HG03575 (cell line): Measurements from ENCODE around the gene TMEM145.

ENCODE experiments used
- ATAC-seq: cut with Tn5 transposase; IDR thresholded peaks from one replicate; pipeline ENCODE4 v1.9.1; 2021; ENCODE audit not compliant: unreplicated experiment, insufficient number of reproducible peaks, low FRiP score; ENCODE audit errors: extremely low read depth

The TMEM145 gene

DNA sequence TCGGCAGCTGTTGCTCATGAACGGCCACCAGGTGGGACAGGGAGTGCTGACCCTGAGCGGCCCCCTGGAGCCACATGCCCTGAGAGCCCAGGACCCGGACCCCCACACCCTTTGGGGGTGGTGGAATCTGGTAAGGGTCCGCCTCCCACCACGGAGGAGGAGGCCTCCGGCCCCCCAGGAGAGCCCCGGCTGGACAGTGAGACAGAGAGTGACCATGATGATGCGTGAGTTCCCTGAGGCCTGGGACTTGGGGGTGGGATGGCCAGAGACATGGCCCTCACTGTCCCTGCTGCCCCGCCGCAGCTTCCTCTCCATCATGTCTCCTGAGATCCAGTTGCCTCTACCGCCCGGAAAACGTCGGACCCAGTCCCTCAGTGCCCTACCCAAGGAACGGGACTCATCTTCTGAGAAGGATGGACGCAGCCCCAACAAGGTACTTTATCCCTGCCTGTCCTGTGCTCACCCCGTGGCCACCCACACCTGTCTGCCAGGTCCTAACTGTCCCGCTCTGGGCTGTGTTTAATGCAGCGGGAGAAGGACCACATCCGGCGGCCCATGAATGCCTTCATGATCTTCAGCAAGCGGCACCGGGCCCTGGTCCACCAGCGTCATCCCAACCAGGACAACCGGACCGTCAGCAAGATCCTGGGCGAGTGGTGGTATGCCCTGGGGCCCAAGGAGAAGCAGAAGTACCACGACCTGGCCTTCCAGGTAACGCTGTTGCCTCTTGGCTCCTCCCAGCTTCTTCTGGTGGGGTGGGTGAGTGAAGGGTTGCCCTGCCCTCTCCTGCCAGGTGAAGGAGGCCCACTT, 25.9 kb upstream of the TMEM145 start:
- no peak for ATAC-seq

- ATAC-seq = no peak
Observed at GRCh38 chr19:42287827-42288107, 25.3 kb upstream of the TMEM145 start.

GRCh38 chr19:42288387-42288786, 24.7 kb upstream of the TMEM145 start:
- no peak for ATAC-seq

- no peak for ATAC-seq
Observed at GRCh38 chr19:42288881-42289555, 24.1 kb upstream of the TMEM145 start.

- ATAC-seq = no peak
Observed at GRCh38 chr19:42289556-42290041, 23.5 kb upstream of the TMEM145 start.

- no peak for ATAC-seq
Observed at GRCh38 chr19:42290136-42290522, 23.0 kb upstream of the TMEM145 start.

DNA sequence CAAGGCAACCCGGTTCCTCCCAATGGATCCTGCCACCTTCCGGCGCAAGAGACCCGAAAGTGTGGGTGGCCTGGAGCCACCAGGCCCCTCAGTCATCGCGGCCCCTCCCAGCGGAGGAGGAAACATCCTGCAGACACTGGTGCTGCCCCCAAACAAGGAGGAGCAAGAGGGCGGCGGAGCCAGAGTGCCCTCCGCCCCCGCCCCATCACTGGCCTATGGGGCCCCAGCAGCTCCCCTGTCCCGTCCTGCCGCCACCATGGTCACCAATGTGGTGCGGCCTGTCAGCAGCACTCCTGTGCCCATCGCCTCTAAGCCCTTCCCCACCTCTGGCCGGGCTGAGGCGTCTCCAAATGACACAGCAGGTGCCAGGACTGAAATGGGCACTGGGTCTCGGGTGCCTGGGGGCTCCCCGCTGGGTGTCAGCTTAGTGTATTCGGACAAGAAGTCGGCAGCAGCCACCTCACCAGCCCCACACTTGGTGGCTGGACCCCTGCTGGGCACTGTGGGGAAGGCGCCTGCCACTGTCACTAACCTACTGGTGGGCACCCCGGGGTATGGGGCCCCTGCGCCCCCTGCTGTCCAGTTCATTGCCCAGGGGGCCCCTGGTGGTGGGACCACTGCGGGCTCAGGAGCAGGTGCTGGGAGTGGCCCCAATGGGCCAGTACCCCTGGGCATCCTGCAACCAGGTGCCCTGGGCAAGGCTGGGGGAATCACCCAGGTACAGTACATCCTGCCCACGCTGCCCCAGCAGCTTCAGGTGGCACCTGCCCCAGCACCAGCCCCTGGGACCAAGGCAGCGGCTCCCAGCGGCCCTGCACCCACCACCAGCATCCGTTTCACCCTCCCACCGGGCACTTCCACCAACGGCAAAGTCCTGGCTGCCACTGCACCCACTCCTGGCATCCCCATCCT, 22.3 kb upstream of the TMEM145 start:
- ATAC-seq = no peak

DNA sequence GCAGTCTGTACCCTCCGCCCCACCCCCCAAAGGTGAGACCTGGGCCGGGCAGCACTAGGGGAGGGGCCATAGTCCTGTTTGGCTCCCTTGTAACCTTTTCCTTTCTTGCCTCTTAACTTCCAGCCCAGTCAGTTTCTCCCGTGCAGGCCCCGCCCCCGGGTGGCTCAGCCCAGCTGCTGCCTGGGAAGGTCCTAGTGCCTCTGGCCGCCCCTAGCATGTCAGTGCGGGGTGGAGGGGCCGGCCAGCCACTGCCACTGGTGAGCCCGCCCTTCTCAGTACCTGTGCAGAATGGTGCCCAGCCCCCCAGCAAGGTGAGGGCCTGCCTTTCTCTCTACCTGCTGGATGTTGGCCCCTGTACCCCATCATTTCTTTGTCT, 21.7 kb upstream of the TMEM145 start:
- ATAC-seq = no peak

DNA sequence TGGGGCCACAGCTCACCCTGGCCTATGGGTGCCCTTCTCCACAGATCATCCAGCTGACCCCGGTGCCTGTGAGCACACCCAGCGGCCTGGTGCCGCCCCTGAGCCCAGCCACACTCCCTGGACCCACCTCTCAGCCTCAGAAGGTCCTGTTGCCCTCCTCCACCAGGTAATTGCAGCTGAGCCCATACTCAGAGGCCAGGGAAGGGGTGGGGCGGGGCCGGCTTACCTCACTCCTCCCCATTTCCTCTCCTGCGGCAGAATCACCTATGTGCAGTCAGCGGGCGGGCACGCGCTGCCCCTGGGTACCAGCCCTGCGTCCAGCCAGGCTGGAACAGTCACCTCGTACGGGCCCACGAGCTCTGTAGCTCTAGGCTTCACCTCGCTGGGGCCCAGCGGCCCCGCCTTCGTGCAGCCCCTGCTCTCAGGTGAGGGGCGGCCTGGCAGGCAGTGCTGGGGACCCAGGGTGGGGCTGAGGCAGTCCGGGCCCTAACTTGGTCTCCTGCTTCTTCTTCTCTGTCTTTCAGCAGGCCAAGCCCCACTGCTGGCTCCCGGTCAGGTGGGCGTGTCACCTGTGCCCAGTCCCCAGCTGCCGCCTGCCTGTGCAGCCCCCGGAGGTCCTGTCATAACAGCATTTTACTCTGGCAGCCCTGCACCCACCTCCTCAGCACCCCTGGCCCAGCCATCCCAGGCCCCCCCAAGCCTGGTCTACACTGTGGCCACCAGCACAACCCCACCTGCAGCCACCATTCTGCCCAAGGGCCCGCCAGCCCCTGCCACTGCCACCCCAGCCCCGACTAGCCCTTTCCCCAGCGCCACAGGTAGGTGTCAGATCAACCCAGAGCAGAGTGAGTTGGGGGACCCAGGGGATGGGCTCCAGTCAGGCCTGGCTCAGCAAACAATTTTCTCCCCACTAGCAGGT, 20.8 kb upstream of the TMEM145 start:
- no peak for ATAC-seq

- ATAC-seq = no peak
Observed at GRCh38 chr19:42292963-42293362, 20.1 kb upstream of the TMEM145 start.

- no peak for ATAC-seq
Observed at GRCh38 chr19:42293540-42293939, 19.6 kb upstream of the TMEM145 start.

DNA sequence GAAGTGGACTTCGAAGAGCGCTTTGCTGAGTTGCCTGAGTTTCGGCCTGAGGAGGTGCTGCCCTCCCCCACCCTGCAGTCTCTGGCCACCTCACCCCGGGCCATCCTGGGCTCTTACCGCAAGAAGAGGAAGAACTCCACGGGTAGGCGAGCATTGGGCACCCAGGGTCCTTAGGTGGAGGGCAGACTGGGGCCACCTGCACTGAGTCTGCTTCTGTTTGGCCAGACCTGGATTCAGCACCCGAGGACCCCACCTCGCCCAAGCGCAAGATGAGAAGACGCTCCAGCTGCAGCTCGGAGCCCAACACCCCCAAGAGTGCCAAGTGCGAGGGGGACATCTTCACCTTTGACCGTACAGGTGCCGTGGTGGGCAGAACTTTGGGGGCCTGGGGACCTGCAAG, 19.2 kb upstream of the TMEM145 start:
- ATAC-seq = no peak

DNA sequence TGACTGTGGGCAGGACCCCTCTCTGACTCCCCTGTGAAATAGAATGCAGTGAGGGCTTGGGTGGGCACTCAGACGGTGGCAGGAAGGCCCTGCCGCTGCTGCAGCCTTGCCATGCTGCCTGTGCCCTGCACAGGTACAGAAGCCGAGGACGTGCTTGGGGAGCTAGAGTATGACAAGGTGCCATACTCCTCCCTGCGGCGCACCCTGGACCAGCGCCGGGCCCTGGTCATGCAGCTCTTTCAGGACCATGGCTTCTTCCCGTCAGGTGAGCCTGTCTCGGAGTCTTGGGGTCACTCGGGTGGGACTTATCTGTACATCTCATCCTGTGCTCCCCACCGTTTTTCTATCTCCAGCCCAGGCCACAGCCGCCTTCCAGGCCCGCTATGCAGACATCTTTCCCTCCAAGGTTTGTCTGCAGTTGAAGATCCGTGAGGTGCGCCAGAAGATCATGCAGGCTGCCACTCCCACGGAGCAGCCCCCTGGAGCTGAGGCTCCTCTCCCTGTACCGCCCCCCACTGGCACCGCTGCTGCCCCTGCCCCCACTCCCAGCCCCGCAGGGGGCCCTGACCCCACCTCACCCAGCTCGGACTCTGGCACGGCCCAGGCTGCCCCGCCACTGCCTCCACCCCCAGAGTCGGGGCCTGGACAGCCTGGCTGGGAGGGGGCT, 18.5 kb upstream of the TMEM145 start:
- no peak for ATAC-seq

GRCh38 chr19:42295342-42295741, 17.8 kb upstream of the TMEM145 start:
- no peak for ATAC-seq

DNA sequence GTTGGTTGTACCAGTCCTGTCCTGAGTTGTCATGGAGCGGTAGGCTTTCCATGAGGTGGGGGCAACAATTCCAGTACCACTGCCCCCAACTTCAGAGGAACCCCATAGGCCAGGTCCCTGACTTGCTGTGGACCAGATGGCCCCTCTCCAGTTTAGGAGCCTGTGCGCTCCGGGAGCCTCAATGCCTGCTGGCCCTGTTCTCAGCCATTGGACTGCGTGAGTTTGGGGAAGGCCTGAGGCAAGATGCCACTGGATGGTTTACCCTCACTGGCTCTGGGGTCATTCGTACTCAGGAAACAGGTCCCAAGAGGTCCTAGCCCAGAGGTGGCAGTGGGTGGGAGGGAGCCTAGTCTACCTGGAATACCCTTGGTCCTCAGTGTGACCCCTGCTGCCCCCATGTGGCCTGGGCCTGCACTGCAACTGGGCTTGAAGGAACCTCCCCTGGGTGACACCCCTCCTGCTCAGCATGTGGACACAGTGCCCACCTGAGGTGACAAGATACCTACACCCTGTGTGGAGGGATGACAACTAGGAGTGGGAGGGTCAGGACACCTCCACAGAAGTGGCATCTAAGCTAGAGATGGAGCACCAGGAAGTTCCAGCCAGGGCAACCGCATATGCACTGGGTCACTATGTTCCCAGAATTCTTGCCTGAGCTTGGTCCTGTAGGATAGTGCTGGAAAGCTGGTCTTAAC, 17.1 kb upstream of the TMEM145 start:
- ATAC-seq = no peak

DNA sequence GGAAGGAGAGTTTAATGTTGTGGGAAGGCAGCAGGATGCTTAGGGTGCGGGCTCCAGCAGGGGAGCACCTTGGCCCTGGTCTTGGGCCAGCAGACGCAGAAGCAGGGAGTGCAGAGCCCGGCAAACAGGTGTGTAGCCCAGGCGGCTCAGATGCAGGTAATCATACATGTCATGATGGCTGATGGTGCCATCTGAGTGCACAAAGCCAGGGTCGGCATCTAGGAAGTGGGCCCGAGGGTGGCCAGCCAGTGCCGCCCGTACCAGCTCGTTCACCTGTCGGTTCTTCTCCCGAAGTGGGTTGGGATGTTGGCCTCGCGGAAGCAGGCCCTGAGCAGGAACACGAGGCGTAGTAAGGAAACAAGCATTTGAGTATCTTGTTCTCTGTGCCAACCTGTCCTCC, 16.1 kb upstream of the TMEM145 start:
- ATAC-seq = no peak

DNA sequence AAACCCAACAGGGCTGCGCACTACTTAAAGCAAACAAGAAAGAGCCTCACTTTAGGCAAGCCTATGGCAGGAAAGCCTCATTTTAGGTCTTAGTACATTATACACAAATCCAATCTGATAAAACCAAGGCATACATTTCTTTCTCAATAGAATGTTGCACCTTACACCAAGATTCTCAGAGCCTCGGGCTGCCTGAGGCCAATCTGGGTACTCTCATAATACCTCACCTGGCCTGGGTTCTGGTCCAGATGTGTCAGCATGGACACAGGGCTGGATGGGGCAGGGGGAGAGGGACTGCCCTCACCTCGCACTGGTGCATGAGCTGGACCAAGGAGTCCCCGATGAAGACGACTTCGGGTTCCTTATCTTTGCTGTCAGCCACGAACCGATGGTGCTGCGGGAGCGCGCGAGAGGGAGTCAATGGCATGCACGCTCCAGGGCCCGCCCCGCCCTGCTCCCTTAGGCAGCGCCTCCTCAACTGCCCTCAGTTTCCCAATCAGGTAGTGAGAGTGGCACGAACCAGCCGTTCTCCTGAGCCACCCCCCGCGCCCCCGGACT, 11.4 kb upstream of the TMEM145 start, which contains the start of gene PRR19:
Gene PRR19, plus strand, starts transcription at position 487 of the 558 bp plus-strand sequence. CDS start 7,453 bp downstream, outside the sequence.
- no peak for ATAC-seq
